Ammon's horn (tissue), 1 donor: ENCODE measurements around the gene MARVELD1.
"Not testable (repeated sequence)": the region's sequence is repeated elsewhere in the genome, so short reads cannot be mapped to it uniquely, and the experiment has no call there.

ENCODE experiments used
- DNase-seq: peaks from one replicate; pipeline ENCODE4 v3.0.0-alpha.2; 2016; ENCODE audit warnings: low spot score

The MARVELD1 gene

GRCh38 chr10:97713339-97713825, at the start of gene MARVELD1:
Gene MARVELD1, plus strand, starts transcription at chr10:97713730. Its CDS starts 147 bp downstream, at chr10:97713877.
- DNase-seq: peak; percentile 57

- no peak for DNase-seq
Measured at GRCh38 chr10:97664282-97664850, 49.2 kb upstream of the MARVELD1 start.

GRCh38 chr10:97666992-97667391, 46.5 kb upstream of the MARVELD1 start:
- no peak for DNase-seq

- DNase-seq: no peak
Measured at GRCh38 chr10:97667463-97667862, 46.1 kb upstream of the MARVELD1 start.

- DNase-seq: no peak
Measured at GRCh38 chr10:97669571-97669970, 44.0 kb upstream of the MARVELD1 start.

GRCh38 chr10:97673736-97674525, 39.6 kb upstream of the MARVELD1 start:
- peak; percentile 58 for DNase-seq

GRCh38 chr10:97675222-97675621, 38.3 kb upstream of the MARVELD1 start:
- no peak for DNase-seq

- DNase-seq: peak; percentile 74
Measured at GRCh38 chr10:97676770-97677581, 36.6 kb upstream of the MARVELD1 start.

GRCh38 chr10:97679594-97679993, 33.9 kb upstream of the MARVELD1 start:
- DNase-seq: no peak

GRCh38 chr10:97682042-97682441, 31.5 kb upstream of the MARVELD1 start:
- no peak for DNase-seq

- DNase-seq: peak; percentile 45
Measured at GRCh38 chr10:97683556-97684367, 29.8 kb upstream of the MARVELD1 start.

- not testable (repeated sequence) for DNase-seq
Measured at GRCh38 chr10:97684368-97684713, 29.2 kb upstream of the MARVELD1 start.

GRCh38 chr10:97684866-97685394, 28.6 kb upstream of the MARVELD1 start:
- no peak for DNase-seq

- DNase-seq: no peak
Measured at GRCh38 chr10:97685395-97685958, 28.1 kb upstream of the MARVELD1 start.

GRCh38 chr10:97686301-97686961, 27.1 kb upstream of the MARVELD1 start:
- DNase-seq: no peak

GRCh38 chr10:97686962-97687784, 26.4 kb upstream of the MARVELD1 start, which contains the start of gene AVPI1:
Gene AVPI1, minus strand, starts transcription at chr10:97687241. Its CDS starts 7,336 bp downstream, at chr10:97679905.
- DNase-seq: peak; percentile 96

- DNase-seq: no peak
Measured at GRCh38 chr10:97687785-97688781, 25.4 kb upstream of the MARVELD1 start.

- no peak for DNase-seq
Measured at GRCh38 chr10:97689559-97690020, 23.9 kb upstream of the MARVELD1 start.
